Left ventricle myocardium inferior (tissue), 1 donor: ENCODE measurements around the gene FOXN4. TPM values are rescaled to one million over a fixed set of nuclear protein-coding genes. Genes with fewer than 3 reads are reported as not detected.

Experiments used
- DNase-seq: peaks from one replicate; pipeline ENCODE4 v3.0.0-alpha.2; 2020
- H3K27ac ChIP-seq: fragments of 200-600 bp; replicated peaks from 2 replicates; pipeline ENCODE4 v1.8.0; 2021
- H3K27me3 ChIP-seq: fragments of 200-600 bp; 2 replicates; pipeline ENCODE4 v1.8.0; 2021; ENCODE audit warnings: low read depth
- H3K36me3 ChIP-seq: fragments of 200-600 bp; 2 replicates; pipeline ENCODE4 v1.8.0; 2021
- H3K4me1 ChIP-seq: fragments of 200-600 bp; 2 replicates; pipeline ENCODE4 v1.8.0; 2021
- H3K4me3 ChIP-seq: fragments of 200-600 bp; 2 replicates; pipeline ENCODE4 v1.8.0; 2021; ENCODE audit warnings: mild to moderate bottlenecking, moderate library complexity
- H3K9me3 ChIP-seq: fragments of 200-600 bp; replicated peaks from 2 replicates; pipeline ENCODE4 v1.8.0; 2021
- CTCF ChIP-seq: fragments of 200-600 bp; IDR thresholded peaks from 2 replicates; pipeline ENCODE4 v1.8.0; 2021; ENCODE audit warnings: antibody characterized with exemption, mild to moderate bottlenecking, borderline replicate concordance
- intact Hi-C: fragments of 100-400 bp; cut with micrococcal nuclease; formaldehyde crosslinking; loops from one replicate; pipeline ENCODE4 v1.11.0; 2022
- total RNA-seq: library from RNA; stranded (reverse); fragmentation: NEBNext Ultra II Directional; extraction: Animal tissue kit (Norgen Biotek cat#: 25700); gene quantifications from one replicate; pipeline ENCODE4 v1.2.1, GENCODE V29; 2021
- donor health status: DM: no; HTN: yes; CAD: no; lungs with severe emphysema.

FOXN4 gene
- total RNA-seq, 1 donor from 2014 or later = not detected

- intact Hi-C loops = no loop called here
- no peaks in the 10 kb centered on the region for H3K27me3 ChIP-seq
Observed at GRCh38 chr12:109241936-109242335, 67.1 kb downstream of the FOXN4 start.

GRCh38 chr12:109240365-109240764 lies 68.7 kb downstream of the FOXN4 start:
- DNase-seq = no peak
- Histone ChIP-seq H3K36me3 (peaks cover 97% of the 10 kb centered on the region), H3K4me3 (no peak overlapping the region), H3K27me3 (no peaks in the 10 kb centered on the region), H3K9me3 (no peaks in the 10 kb centered on the region), H3K4me1 (no peaks in the 10 kb centered on the region), H3K27ac (no peak overlapping the region)
- intact Hi-C loops = no loop called here
- no peak for TF ChIP-seq CTCF

More at GRCh38 chr12:109241936-109242335, 67.1 kb downstream of the FOXN4 start:
- Histone ChIP-seq H3K27ac (no peak overlapping the region), H3K4me1 (no peaks in the 10 kb centered on the region), H3K4me3 (no peak overlapping the region), H3K9me3 (no peaks in the 10 kb centered on the region), H3K36me3 (peaks cover 97% of the 10 kb centered on the region)
- no peak for TF ChIP-seq CTCF
- DNase-seq = no peak

GRCh38 chr12:109239691-109240090 lies 69.4 kb downstream of the FOXN4 start:
- Histone ChIP-seq H3K27ac (no peak overlapping the region), H3K9me3 (no peaks in the 10 kb centered on the region), H3K4me3 (no peak overlapping the region), H3K4me1 (no peaks in the 10 kb centered on the region), H3K36me3 (peaks cover 97% of the 10 kb centered on the region), H3K27me3 (no peaks in the 10 kb centered on the region)
- no peak for TF ChIP-seq CTCF
- intact Hi-C loops = no loop called here
- no peak for DNase-seq

GRCh38 chr12:109239179-109239578 lies 69.9 kb downstream of the FOXN4 start:
- H3K36me3 ChIP-seq = peaks cover 97% of the 10 kb centered on the region
- intact Hi-C loops = no loop called here
- no peaks in the 10 kb centered on the region for H3K27me3 ChIP-seq
- no peaks in the 10 kb centered on the region for H3K4me1 ChIP-seq
- DNase-seq = no peak
- no peak overlapping the region for H3K27ac ChIP-seq
- H3K4me3 ChIP-seq = no peak overlapping the region
- no peaks in the 10 kb centered on the region for H3K9me3 ChIP-seq
- no peak for TF ChIP-seq CTCF

- no peaks in the 10 kb centered on the region for H3K4me1 ChIP-seq
- intact Hi-C loops = no loop called here
- H3K36me3 ChIP-seq = peaks cover 97% of the 10 kb centered on the region
- no peaks in the 10 kb centered on the region for H3K9me3 ChIP-seq
- H3K27ac ChIP-seq = no peak overlapping the region
- no peak for DNase-seq
- no peak for TF ChIP-seq CTCF
- H3K27me3 ChIP-seq = no peaks in the 10 kb centered on the region
- no peak overlapping the region for H3K4me3 ChIP-seq
Observed at GRCh38 chr12:109236257-109236656, 72.8 kb downstream of the FOXN4 start.

- Histone ChIP-seq H3K27me3 (no peaks in the 10 kb centered on the region), H3K9me3 (no peaks in the 10 kb centered on the region), H3K36me3 (peaks cover 97% of the 10 kb centered on the region), H3K27ac (no peak overlapping the region), H3K4me1 (no peaks in the 10 kb centered on the region), H3K4me3 (no peak overlapping the region)
- intact Hi-C loops = no loop called here
- TF ChIP-seq CTCF = no peak
- no peak for DNase-seq
Observed at GRCh38 chr12:109234012-109234411, 75.1 kb downstream of the FOXN4 start.
